ENCODE data around the gene TMEM143. TPM values are rescaled to one million over a fixed set of nuclear protein-coding genes. Genes with fewer than 3 reads are reported as not detected.

TMEM143 gene
- total RNA-seq, 1 donor from 2014 or later = 11.9 TPM

GRCh38 chr19:48391100-48392005 lies 27.6 kb upstream of the TMEM143 start, which contains the start of gene KDELR1:
TSS of gene KDELR1 (minus strand) at chr19:48391551. CDS start at chr19:48391358, 193 bp downstream.
- peaks cover 8% of the 10 kb centered on the region for H3K4me1 Mint-ChIP-seq (ENCODE audit: low read depth, unreplicated experiment)
- peak; percentile 85 for DNase-seq
- H3K4me3 Mint-ChIP-seq (ENCODE audit: unreplicated experiment) = peak within 1 kb of the TSS; percentile 99
- H3K27me3 Mint-ChIP-seq (ENCODE audit: unreplicated experiment) = peaks cover 4% of the 10 kb centered on the region
- H3K36me3 Mint-ChIP-seq (ENCODE audit: unreplicated experiment) = no peaks in the 10 kb centered on the region
- peak within 1 kb of the TSS; percentile 89 for H3K27ac Mint-ChIP-seq (ENCODE audit: unreplicated experiment)
- H3K9me3 Mint-ChIP-seq (ENCODE audit: unreplicated experiment) = no peaks in the 10 kb centered on the region
- TF ChIP-seq CTCF (IDR thresholded peaks at IDR 0.05; ENCODE audit: partially characterized antibody, unreplicated experiment) = peak; percentile 87

- peaks cover 8% of the 10 kb centered on the region for H3K4me1 Mint-ChIP-seq (ENCODE audit: low read depth, unreplicated experiment)
Measured at GRCh38 chr19:48390188-48391099, 26.7 kb upstream of the TMEM143 start.

GRCh38 chr19:48386981-48387380 lies 23.2 kb upstream of the TMEM143 start:
- peaks cover 7% of the 10 kb centered on the region for H3K4me1 Mint-ChIP-seq (ENCODE audit: low read depth, unreplicated experiment)
- no peak overlapping the region for H3K27ac Mint-ChIP-seq (ENCODE audit: unreplicated experiment)
- H3K27me3 Mint-ChIP-seq (ENCODE audit: unreplicated experiment) = peaks cover 5% of the 10 kb centered on the region
- peaks cover 3% of the 10 kb centered on the region for H3K36me3 Mint-ChIP-seq (ENCODE audit: unreplicated experiment)
- no peak overlapping the region for H3K4me3 Mint-ChIP-seq (ENCODE audit: unreplicated experiment)
- TF ChIP-seq CTCF (IDR thresholded peaks at IDR 0.05; ENCODE audit: partially characterized antibody, unreplicated experiment) = no peak
- no peaks in the 10 kb centered on the region for H3K9me3 Mint-ChIP-seq (ENCODE audit: unreplicated experiment)
- DNase-seq = no peak

More at GRCh38 chr19:48390188-48391099, 26.7 kb upstream of the TMEM143 start:
- Mint-ChIP-seq H3K9me3 (ENCODE audit: unreplicated experiment) (no peaks in the 10 kb centered on the region), H3K27ac (ENCODE audit: unreplicated experiment) (peak overlapping the region; percentile 89), H3K4me3 (ENCODE audit: unreplicated experiment) (peak overlapping the region; percentile 99), H3K27me3 (ENCODE audit: unreplicated experiment) (peaks cover 2% of the 10 kb centered on the region), H3K36me3 (ENCODE audit: unreplicated experiment) (no peaks in the 10 kb centered on the region)
- peak; percentile 53 for TF ChIP-seq CTCF (IDR thresholded peaks at IDR 0.05; ENCODE audit: partially characterized antibody, unreplicated experiment)
- DNase-seq = peak; percentile 88

GRCh38 chr19:48385461-48386087 lies 21.8 kb upstream of the TMEM143 start:
- Mint-ChIP-seq H3K4me3 (ENCODE audit: unreplicated experiment) (no peak overlapping the region), H3K9me3 (ENCODE audit: unreplicated experiment) (no peaks in the 10 kb centered on the region), H3K27me3 (ENCODE audit: unreplicated experiment) (peaks cover 5% of the 10 kb centered on the region), H3K36me3 (ENCODE audit: unreplicated experiment) (peaks cover 3% of the 10 kb centered on the region), H3K27ac (ENCODE audit: unreplicated experiment) (peak overlapping the region; percentile 20), H3K4me1 (ENCODE audit: low read depth, unreplicated experiment) (peaks cover 7% of the 10 kb centered on the region)
- TF ChIP-seq CTCF (IDR thresholded peaks at IDR 0.05; ENCODE audit: partially characterized antibody, unreplicated experiment) = no peak
- DNase-seq = no peak

All from glutamatergic neuron (in vitro differentiated cells).